H9 (cell line): ENCODE measurements around the gene CDH15. TPM values are rescaled to one million over a fixed set of nuclear protein-coding genes. Genes with fewer than 3 reads are reported as not detected.

Experiments used
- DNase-seq: peaks from one replicate; pipeline ENCODE4 v3.0.0-alpha.2; 2017
- H2AFZ ChIP-seq: one replicate; pipeline ENCODE4 v1.6.1; 2013; ENCODE audit warnings: mild to moderate bottlenecking, low read length, control low read depth, moderate library complexity
- H2AK5ac ChIP-seq: 2 replicates; pipeline ENCODE4 v1.6.1; 2013; ENCODE audit warnings: low read length, control low read depth, mixed read lengths; ENCODE audit not compliant: insufficient read length
- H2BK120ac ChIP-seq: one replicate; pipeline ENCODE4 v1.6.1; 2013; ENCODE audit warnings: low read depth, mild to moderate bottlenecking, low read length, control low read depth, inconsistent platforms; ENCODE audit not compliant: poor library complexity, severe bottlenecking
- H2BK12ac ChIP-seq: 2 replicates; pipeline ENCODE4 v1.6.1; 2013; ENCODE audit warnings: low read length, control low read depth, mixed read lengths, low read depth; ENCODE audit not compliant: insufficient read length
- H2BK15ac ChIP-seq: 2 replicates; pipeline ENCODE4 v1.6.1; 2013; ENCODE audit warnings: low read depth, low read length, control low read depth
- H2BK20ac ChIP-seq: one replicate; pipeline ENCODE4 v1.6.1; 2013; ENCODE audit warnings: low read depth, mild to moderate bottlenecking, low read length, control low read depth, inconsistent platforms; ENCODE audit not compliant: poor library complexity, severe bottlenecking
- H2BK5ac ChIP-seq: 2 replicates; pipeline ENCODE4 v1.6.1; 2013; ENCODE audit warnings: low read length, control low read depth, mixed read lengths; ENCODE audit not compliant: insufficient read length
- H3K14ac ChIP-seq: 2 replicates; pipeline ENCODE4 v1.6.1; 2013; ENCODE audit warnings: low read length, control low read depth; ENCODE audit not compliant: insufficient read depth
- H3K18ac ChIP-seq: 2 replicates; pipeline ENCODE4 v1.6.1; 2013; ENCODE audit warnings: low read depth, mild to moderate bottlenecking, mixed read lengths, low read length, control low read depth; ENCODE audit not compliant: insufficient read length
- H3K23ac ChIP-seq: 2 replicates; pipeline ENCODE4 v1.6.1; 2013; ENCODE audit warnings: low read length, control low read depth, mixed read lengths, low read depth; ENCODE audit not compliant: insufficient read length
- H3K23me2 ChIP-seq: 2 replicates; pipeline ENCODE4 v1.6.1; 2013; ENCODE audit warnings: low read depth, mild to moderate bottlenecking, mixed read lengths, low read length, control low read depth; ENCODE audit not compliant: insufficient read length, poor library complexity, severe bottlenecking
- H3K27ac ChIP-seq: 2 replicates; pipeline ENCODE4 v1.5.1; 2013; ENCODE audit warnings: low read length, control low read depth, mixed read lengths, low read depth; ENCODE audit not compliant: insufficient read length
- H3K27me3 ChIP-seq: 2 replicates; pipeline ENCODE4 v1.6.1; 2013; ENCODE audit warnings: low read length, control low read depth, inconsistent platforms; ENCODE audit not compliant: insufficient read depth
- H3K4ac ChIP-seq: 2 replicates; pipeline ENCODE4 v1.6.1; 2013; ENCODE audit warnings: low read depth, mild to moderate bottlenecking, control low read depth, inconsistent platforms, low read length, moderate library complexity
- H3K4me1 ChIP-seq: 2 replicates; pipeline ENCODE4 v1.6.1; 2013; ENCODE audit warnings: low read length, control low read depth, inconsistent platforms; ENCODE audit not compliant: insufficient read depth
- H3K4me2 ChIP-seq: 2 replicates; pipeline ENCODE4 v1.6.1; 2013; ENCODE audit warnings: low read length, control low read depth, mixed read lengths; ENCODE audit not compliant: insufficient read length, insufficient read depth
- H3K56ac ChIP-seq: 2 replicates; pipeline ENCODE4 v1.6.1; 2013; ENCODE audit warnings: low read depth, mild to moderate bottlenecking, mixed read lengths, low read length, control low read depth; ENCODE audit not compliant: insufficient read length
- H3K79me1 ChIP-seq: 2 replicates; pipeline ENCODE4 v1.6.1; 2013; ENCODE audit warnings: low read depth, mild to moderate bottlenecking, moderate library complexity, low read length, control low read depth, inconsistent platforms; ENCODE audit not compliant: insufficient read depth, poor library complexity, severe bottlenecking
- H3K79me2 ChIP-seq: 2 replicates; pipeline ENCODE4 v1.6.1; 2013; ENCODE audit warnings: low read length, control low read depth, inconsistent platforms; ENCODE audit not compliant: insufficient read depth
- H3K9ac ChIP-seq: 2 replicates; pipeline ENCODE4 v1.6.1; 2013; ENCODE audit warnings: low read length, control low read depth, mixed read lengths; ENCODE audit not compliant: insufficient read length; ENCODE audit errors: extremely low read depth
- H3K9me3 ChIP-seq: one replicate; pipeline ENCODE4 v1.6.1; 2013; ENCODE audit warnings: low read depth, low read length, inconsistent platforms; ENCODE audit not compliant: control insufficient read depth
- H3T11ph ChIP-seq: one replicate; pipeline ENCODE4 v1.6.1; 2013; ENCODE audit warnings: mild to moderate bottlenecking, low read length, control low read depth, inconsistent platforms
- H4K20me1 ChIP-seq: one replicate; pipeline ENCODE4 v1.6.1; 2013; ENCODE audit not compliant: control insufficient read depth, insufficient read length, insufficient read depth
- H4K5ac ChIP-seq: 2 replicates; pipeline ENCODE4 v1.6.1; 2013; ENCODE audit warnings: low read depth, mild to moderate bottlenecking, mixed read lengths, low read length, control low read depth; ENCODE audit not compliant: insufficient read length
- H4K8ac ChIP-seq: replicated peaks from 2 replicates; pipeline ENCODE4 v1.6.1; 2013; ENCODE audit warnings: low read length, control low read depth, mixed read lengths, low read depth; ENCODE audit not compliant: insufficient read length
- H4K91ac ChIP-seq: 2 replicates; pipeline ENCODE4 v1.6.1; 2013; ENCODE audit warnings: low read depth, mild to moderate bottlenecking, moderate library complexity, mixed read lengths, low read length, control low read depth; ENCODE audit not compliant: insufficient read length
- H3K27ac Mint-ChIP-seq, 3 experiments: 2 replicates in 2 of 3; 3 replicates in 1 of 3; pipeline ENCODE4 v1.8.0; 2020 to 2021; ENCODE audit warnings: mixed read lengths in 3 of 3, mild to moderate bottlenecking in 1 of 3, moderate library complexity in 1 of 3
- H3K27me3 Mint-ChIP-seq: 2 replicates; pipeline ENCODE4 v1.8.0; 2021; ENCODE audit warnings: low read depth, mild to moderate bottlenecking, moderate library complexity, mixed read lengths
- H3K36me3 Mint-ChIP-seq, 3 experiments: 2 replicates in 2 of 3; 3 replicates in 1 of 3; pipeline ENCODE4 v1.8.0; 2020 to 2021; ENCODE audit warnings: low read depth in 3 of 3, mixed read lengths in 3 of 3; ENCODE audit not compliant: insufficient read depth in 1 of 3
- H3K4me1 Mint-ChIP-seq, 2 experiments: 2 replicates each; pipeline ENCODE4 v1.8.0; 2020; ENCODE audit warnings: mixed read lengths in 2 of 2
- H3K4me3 Mint-ChIP-seq, 2 experiments: 2 replicates in 1 of 2; 3 replicates in 1 of 2; pipeline ENCODE4 v1.8.0; 2020 to 2021; ENCODE audit warnings: mild to moderate bottlenecking in 2 of 2, mixed read lengths in 2 of 2, moderate library complexity in 1 of 2
- H3K9me3 Mint-ChIP-seq, 2 experiments: 2 replicates in 1 of 2; 3 replicates in 1 of 2; pipeline ENCODE4 v1.8.0; 2020; ENCODE audit warnings: mild to moderate bottlenecking in 2 of 2, mixed read lengths in 2 of 2, moderate library complexity in 1 of 2
- WGBS: extraction: QIAGEN DNeasy Blood & Tissue Kit; methylation state at CpG from one replicate; pipeline ENCODE4 v1.1.7; 2013; ENCODE audit warnings: missing lambda C conversion rate, low lambda C conversion rate, mixed read lengths; ENCODE audit not compliant: insufficient read length; ENCODE audit errors: extremely low coverage; 5-methylcytosine and 5-hydroxymethylcytosine counted together
- total RNA-seq: library from RNA; stranded (reverse); gene quantifications from 2 replicates; pipeline ENCODE4 v1.2.1, GENCODE V29; 2021
- TF ChIP-seq, protein P1 (sequence below): fragments of 200-600 bp; sonication (generic); conservative IDR thresholded peaks from 3 replicates; pipeline ENCODE4 v1.8.0; 2021; ENCODE audit warnings: antibody characterized with exemption, mild to moderate bottlenecking

Gene CDH15
- total RNA-seq, 1 experiment from 2014 or later, result 0.28 TPM

- Histone ChIP-seq H3K9ac (no peak overlapping the region), H3K23me2 (no peaks in the 10 kb centered on the region), H3K9me3 (no peaks in the 10 kb centered on the region), H3K18ac (no peak overlapping the region), H3T11ph (no peak overlapping the region), H4K8ac (no peak overlapping the region), H3K23ac (no peak overlapping the region), H3K4me2 (no peak overlapping the region), H3K56ac (no peak overlapping the region), H2BK120ac (no peak overlapping the region), H2BK15ac (no peak overlapping the region), H4K20me1 (no peaks in the 10 kb centered on the region), H2BK12ac (no peak overlapping the region), H4K91ac (no peak overlapping the region), H3K27ac (no peak overlapping the region), H3K14ac (no peak overlapping the region), H4K5ac (no peak overlapping the region), H3K4me1 (no peaks in the 10 kb centered on the region), H2AK5ac (no peak overlapping the region), H3K79me1 (no peaks in the 10 kb centered on the region), H2AFZ (no peak overlapping the region), H3K79me2 (no peaks in the 10 kb centered on the region), H3K27me3 (no peaks in the 10 kb centered on the region), H2BK20ac (no peak overlapping the region), H2BK5ac (no peak overlapping the region), H3K4ac (no peak overlapping the region)
- Mint-ChIP-seq H3K4me1 (no peaks in the 10 kb centered on the region), H3K27me3 (no peaks in the 10 kb centered on the region), H3K9me3 (no peaks in the 10 kb centered on the region), H3K36me3 (peaks cover 0 to 15% (median 7%) of the 10 kb centered on the region in 3 experiments; a peak in 4 of 7 replicates), H3K27ac (no peak overlapping the region), H3K4me3 (no peak overlapping the region; a peak in 1 of 5 replicates)
- TF ChIP-seq, protein P1, sequence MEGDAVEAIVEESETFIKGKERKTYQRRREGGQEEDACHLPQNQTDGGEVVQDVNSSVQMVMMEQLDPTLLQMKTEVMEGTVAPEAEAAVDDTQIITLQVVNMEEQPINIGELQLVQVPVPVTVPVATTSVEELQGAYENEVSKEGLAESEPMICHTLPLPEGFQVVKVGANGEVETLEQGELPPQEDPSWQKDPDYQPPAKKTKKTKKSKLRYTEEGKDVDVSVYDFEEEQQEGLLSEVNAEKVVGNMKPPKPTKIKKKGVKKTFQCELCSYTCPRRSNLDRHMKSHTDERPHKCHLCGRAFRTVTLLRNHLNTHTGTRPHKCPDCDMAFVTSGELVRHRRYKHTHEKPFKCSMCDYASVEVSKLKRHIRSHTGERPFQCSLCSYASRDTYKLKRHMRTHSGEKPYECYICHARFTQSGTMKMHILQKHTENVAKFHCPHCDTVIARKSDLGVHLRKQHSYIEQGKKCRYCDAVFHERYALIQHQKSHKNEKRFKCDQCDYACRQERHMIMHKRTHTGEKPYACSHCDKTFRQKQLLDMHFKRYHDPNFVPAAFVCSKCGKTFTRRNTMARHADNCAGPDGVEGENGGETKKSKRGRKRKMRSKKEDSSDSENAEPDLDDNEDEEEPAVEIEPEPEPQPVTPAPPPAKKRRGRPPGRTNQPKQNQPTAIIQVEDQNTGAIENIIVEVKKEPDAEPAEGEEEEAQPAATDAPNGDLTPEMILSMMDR, result no peak
- no CpG with 5 or more reads among the region's 13 CpGs for WGBS
- DNase-seq, result no peak
These were observed 31.1 kb upstream of the CDH15 start for GRCh38 chr16:89140401-89140800.
